Measurements from ENCODE around the gene SAMMSON. TPM values are rescaled to one million over a fixed set of nuclear protein-coding genes. Genes with fewer than 3 reads are reported as not detected.

Gene SAMMSON
- total and polyA plus RNA-seq, 10 of the 15 experiments (the other 5 are each of a cell fraction or from before 2014, with no cell fraction given): not detected

GRCh38 chr3:69972672-69973071 lies 26.9 kb upstream of the SAMMSON start:
- Histone ChIP-seq H3K4me2 (ENCODE audit: control insufficient read depth, insufficient read depth) (no peak overlapping the region), H3K4me3 (no peak overlapping the region), H3K9me3 (replicated peaks; ENCODE audit: control insufficient read depth, insufficient read depth, low read length) (no peaks in the 10 kb centered on the region), H4K20me1 (ENCODE audit: control insufficient read depth, insufficient read depth) (no peaks in the 10 kb centered on the region), H3K27me3 (replicated peaks in 1 of 2; ENCODE audit: control insufficient read depth in 2 of 2, insufficient read depth in 2 of 2, low read length in 1 of 2) (no peaks in the 10 kb centered on the region; a peak in 1 of 4 replicates), H3K79me2 (ENCODE audit: control insufficient read depth, insufficient read depth, low read length) (no peaks in the 10 kb centered on the region), H3K27ac (ENCODE audit: control insufficient read depth, insufficient read depth) (no peak overlapping the region), H2AFZ (ENCODE audit: control insufficient read depth, low read depth, low read length) (no peak overlapping the region), H3K4me1 (ENCODE audit: control insufficient read depth, insufficient read depth, low read length) (no peaks in the 10 kb centered on the region), H3K9ac (ENCODE audit: control insufficient read depth, insufficient read depth, low read length) (no peak overlapping the region), H3K36me3 (ENCODE audit: control insufficient read depth in 2 of 2, insufficient read depth in 2 of 2, low read length in 1 of 2) (no peaks in the 10 kb centered on the region)
- intact Hi-C loops (cut with micrococcal nuclease; ENCODE audit: unreplicated experiment): no loop called here
- in situ Hi-C loops (cut with MboI): no loop called here
- FAIRE-seq (no peak), ATAC-seq (no peak), DNase-seq (ENCODE audit: low read depth, low spot score) (no peak)
- BruUV-seq (replicated peaks): no TSS peak
- ChIA-PET RAD21 (ENCODE audit: unreplicated experiment) (no interaction called here), CTCF (no interaction called here), POLR2A (no interaction called here), SMC1A (ENCODE audit: uncharacterized antibody, unreplicated experiment) (no interaction called here)
- TF ChIP-seq STAT1 (conservative IDR thresholded peaks at IDR 0.05) (no peak), MYC (IDR thresholded peaks at IDR 0.05; ENCODE audit: insufficient read depth, insufficient read length, insufficient replicate concordance, low read length, severe bottlenecking) (no peak), ZZZ3 (IDR thresholded peaks at IDR 0.05; ENCODE audit: control insufficient read depth, insufficient read length, low read depth) (no peak), RCOR1 (conservative IDR thresholded peaks at IDR 0.05; ENCODE audit: low read depth, low read length) (no peak), NFIC (IDR thresholded peaks at IDR 0.05; ENCODE audit: low read depth, low read length) (no peak), ZBTB33 (IDR thresholded peaks at IDR 0.05) (no peak), ZNF592 (IDR thresholded peaks at IDR 0.05) (no peak), SUZ12 (IDR thresholded peaks at IDR 0.05; ENCODE audit: unreplicated experiment) (no peak), GABPA (IDR thresholded peaks at IDR 0.05; ENCODE audit: low read depth) (no peak), POU2F2 (IDR thresholded peaks at IDR 0.05; ENCODE audit: borderline replicate concordance, low read depth, low read length) (no peak)
- WGBS (ENCODE audit: insufficient coverage, insufficient replicate concordance, low lambda C conversion rate, missing lambda C conversion rate): 35% methylated on average over 4 of the region's 4 CpGs

Data from GM12878 (cell line).